ENCODE measurements around the gene ABRAXAS1.
"Not testable (repeated sequence)": the region's sequence is repeated elsewhere in the genome, so short reads cannot be mapped to it uniquely, and the experiment has no call there.

Gene ABRAXAS1

DNA sequence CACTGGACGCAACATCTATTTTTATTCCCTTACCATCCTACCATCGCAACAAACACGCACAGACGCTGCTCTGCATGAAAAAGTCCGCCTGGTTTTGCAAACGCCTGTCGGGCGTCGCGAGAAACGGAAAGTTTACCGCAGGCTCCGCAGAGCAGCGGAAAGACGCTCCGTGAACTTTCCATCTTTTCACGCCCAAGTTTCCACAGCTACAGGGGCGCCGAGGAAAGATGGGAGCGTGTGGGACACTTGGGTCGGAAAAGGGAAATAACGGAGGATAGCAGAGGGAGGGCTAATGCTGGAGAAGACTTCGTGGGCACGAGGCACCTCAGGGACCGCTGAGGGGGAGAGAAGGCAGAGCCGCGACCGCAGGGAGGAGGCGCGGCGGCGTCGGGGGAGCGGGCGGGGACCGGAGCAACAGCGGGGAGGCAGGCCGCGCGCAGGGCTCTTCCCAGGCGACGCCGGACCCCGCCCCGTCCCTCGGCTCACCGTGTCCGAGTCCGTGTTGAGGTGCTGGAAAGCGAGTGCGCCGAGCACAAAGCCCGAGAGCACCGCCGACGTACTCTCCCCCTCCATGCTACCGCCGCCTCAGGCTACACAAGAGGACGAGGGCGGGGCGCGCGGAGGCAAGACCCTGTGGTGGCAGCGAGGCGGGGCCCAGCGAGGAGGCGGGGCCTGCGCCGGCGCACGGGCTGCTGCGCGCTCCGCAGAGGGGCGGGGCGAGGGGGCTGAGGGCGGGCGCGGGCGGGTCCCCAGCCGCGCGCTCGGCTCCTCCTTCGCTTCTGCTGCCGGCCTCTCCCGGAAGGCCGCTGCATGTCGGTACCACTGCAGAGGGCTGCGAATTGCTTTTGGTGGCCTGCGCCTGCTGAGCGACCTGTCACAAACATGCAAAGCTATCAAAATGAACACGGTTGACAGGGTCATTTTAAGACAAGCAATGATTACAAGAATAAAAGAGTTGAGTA is at the start of gene ABRAXAS1:
ABRAXAS1 (minus strand) TSS at position 601 of the 962 bp plus-strand sequence; CDS start at position 573, 28 bp downstream.
- DNase-seq = peak; percentile 90 to 95

DNA sequence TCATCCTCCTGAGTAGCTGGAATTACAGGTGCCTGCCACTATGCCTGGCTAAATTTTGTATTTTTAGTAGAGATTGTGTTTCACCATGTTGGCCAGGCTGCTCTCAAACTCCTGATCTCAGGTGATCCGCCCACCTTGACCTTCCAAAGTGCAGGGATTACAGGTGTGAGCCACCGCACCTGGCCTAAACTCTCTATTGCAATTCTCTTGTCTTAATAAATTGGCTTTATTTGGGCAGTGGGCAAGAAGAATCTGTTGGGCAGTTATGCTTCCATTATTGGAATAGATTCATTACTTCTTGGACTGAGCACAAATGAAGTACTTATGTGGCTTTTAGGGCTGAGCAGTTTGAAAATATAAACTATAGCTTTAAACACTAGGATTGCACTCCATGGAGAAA is 42.8 kb upstream of the ABRAXAS1 start:
- no peak for DNase-seq

DNA sequence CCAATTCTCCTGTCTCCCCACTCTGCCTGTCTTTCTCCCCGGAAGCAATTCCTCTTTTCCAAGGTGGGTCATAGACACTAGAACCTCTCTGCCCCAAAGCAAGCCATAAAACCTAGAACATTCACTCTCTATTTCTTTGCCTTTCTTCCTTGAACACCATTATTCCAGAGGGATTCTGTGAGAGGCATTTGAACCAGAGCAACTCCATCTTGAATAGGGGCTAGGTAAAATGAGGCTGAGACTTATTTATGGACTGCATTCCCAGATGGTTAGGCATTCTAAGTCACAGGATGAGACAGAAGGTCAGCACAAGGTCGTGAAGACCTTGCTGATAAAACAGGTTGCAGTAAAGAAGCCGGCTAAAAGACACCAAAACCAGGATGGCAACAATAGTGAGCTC is 37.3 kb upstream of the ABRAXAS1 start:
- DNase-seq = no peak

DNA sequence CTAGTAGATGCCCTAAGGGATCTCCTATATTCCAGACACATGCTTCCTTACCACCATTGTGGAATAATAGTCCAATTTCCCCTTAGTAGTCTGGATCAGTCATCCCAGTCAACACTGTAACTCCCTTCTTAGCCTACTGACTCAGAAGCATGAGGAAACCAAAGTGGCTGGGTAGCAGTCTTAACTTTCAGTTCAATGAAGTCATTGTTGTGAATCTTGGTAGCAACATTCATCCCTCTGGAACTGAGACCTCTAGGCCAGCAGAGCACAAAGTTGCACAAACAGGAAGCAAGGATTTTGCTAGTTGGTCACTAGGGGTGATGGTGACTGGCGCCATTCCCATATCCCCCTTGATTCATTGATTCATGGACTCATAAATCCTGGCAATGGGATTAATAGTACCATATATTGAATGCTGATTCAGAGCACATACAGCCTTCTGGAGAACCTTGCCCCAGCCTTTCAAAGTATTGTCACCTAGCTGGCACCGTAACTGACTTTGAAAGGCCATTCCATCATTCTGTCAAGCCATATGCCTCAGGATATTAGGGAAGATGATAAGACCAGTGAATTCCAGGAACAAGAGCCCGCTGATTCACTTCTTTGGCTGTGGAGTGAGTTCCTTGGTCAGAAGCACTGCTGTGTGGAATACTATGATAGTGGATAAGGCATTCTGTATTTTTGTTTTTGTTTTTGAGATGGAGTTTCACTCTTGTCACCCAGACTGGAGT is 31.3 kb upstream of the ABRAXAS1 start:
- no peak for DNase-seq

DNA sequence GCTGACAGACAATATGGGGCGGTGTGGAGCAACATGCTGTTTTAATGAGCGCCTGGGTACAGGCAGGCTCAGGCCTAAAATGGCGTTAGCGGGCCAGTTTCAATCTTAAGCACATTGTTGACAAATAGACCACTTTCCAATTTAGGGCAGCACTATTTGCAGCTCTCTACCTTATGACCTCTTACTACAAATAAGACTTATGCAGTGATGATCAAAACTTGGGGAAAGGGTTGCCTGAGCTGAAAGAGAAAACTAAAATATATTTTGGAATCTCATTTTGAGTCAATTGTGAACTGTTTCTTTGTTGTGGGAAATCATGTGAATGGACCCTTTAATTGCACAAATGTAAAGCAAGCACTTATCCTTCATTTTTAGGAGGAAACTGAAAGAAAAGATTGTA is 25.5 kb upstream of the ABRAXAS1 start:
- DNase-seq = no peak

DNA sequence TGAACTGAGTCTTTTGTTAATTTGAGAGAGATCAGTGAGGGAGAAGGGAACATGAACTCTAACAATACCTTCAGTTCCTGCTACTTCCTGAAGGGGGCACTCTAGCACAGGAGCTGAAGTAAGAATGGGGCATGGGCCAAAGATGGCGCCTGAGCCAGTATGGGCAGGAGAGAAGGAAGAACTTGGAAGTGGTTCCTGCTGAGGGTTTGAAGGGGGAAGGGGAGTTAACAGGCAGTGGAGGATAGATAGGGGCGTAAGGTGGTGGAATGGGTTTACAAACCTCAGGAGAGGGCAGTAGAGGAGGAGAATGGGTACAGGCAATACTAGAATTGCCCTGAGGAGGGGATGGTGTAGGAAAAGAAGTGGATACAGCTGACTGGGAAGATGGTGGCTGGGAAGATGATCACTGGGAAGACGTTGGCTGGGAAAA is 24.3 kb upstream of the ABRAXAS1 start:
- peak; percentile 65 to 67 for DNase-seq

DNA sequence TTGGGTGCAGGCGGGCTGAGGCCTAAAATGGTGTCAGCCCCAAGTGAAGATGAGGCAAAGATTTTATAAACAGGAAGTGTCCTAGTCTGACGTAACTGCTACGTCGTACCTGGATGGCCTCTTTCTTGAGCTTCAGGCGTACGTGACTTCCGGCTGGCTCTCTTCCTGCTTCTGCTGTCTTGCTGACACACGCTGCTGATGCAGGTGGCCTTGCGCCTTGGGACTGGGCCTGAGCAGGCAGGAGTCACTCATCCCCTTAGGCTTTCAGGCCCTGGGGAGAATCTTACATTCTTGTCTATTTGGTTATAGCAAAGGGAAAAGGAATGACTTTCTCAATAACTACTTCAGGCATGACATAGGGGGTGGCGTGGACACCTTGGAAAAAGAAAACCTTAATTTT is 20.1 kb upstream of the ABRAXAS1 start:
- no peak for DNase-seq

DNA sequence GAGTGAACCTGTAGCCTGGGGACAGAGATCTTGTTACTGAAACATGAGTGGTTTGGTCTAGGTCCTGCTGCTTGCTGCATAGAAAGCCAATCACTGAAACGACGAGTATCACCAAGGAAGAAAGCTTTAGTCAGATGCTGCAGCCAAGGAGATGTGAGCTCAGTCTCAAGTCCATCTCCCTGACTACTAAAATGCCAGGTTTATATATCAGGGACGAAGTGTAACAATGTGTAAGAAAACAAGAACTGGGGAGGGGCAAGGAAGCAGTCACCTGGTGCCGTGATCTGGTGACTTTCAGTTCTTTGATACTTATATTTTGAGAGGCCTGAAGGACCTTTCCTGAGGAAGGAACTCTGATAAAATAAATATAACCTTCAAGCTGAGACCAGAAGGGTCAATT is 19.6 kb upstream of the ABRAXAS1 start:
- DNase-seq = no peak

DNA sequence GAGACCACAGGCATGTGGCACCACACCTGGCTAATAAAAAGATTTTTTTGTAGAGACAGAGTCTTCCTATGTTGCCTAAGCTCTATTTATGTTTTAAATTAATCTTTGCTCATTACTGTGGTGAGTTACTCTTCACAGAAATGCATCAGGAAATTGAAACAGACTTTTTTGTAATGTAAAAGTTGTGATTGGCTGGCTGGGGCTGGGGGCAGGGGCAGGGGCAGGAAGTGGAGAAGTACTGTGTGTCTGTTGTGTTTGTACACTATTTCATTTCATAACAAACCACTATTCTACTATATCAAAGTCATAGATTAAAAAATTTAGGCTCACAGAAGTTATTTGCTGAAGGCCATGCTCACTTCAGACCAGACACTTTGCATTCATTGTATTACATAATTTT is 19.1 kb upstream of the ABRAXAS1 start:
- DNase-seq = no peak

DNA sequence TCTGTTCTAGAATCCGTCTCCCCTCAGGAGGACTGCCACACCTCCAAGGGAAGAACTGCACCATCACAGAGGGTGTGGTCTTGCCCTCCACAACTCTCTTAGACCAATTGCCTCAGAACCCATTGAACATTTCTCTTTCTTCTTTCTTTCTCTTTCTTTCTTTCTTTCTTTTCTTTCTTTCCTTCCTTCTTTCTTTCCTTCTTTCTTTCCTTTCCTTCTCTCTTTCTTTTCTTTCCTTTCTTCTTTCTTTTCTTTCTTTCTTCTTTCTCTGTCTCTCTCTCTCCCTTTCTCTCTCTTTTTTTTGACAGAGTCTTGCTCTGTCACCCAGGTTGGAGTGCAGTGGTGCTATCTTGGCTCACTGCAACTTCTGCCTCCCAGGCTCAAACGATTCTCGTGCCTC is 16.8 kb upstream of the ABRAXAS1 start:
- DNase-seq = not testable (repeated sequence)

DNA sequence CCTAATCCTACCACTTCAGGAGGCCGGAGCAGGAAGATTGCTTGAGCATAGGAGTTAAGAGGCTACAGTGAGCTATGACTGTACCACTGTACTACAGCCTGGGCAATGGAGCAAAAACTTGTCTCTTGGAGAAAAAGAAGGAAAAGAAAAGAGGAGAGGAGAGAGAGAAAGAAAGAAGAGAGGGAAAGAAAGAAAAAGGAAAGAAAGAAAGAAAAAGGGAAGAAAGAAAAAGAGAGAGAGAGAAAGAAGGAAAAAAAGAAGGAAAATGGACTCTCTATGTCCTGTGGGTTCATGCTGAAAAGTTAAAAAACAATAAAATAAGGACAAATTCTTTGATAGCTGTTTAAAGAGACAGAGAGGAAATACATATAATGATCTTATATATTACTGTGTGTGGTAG is 13.3 kb upstream of the ABRAXAS1 start:
- no peak for DNase-seq

DNA sequence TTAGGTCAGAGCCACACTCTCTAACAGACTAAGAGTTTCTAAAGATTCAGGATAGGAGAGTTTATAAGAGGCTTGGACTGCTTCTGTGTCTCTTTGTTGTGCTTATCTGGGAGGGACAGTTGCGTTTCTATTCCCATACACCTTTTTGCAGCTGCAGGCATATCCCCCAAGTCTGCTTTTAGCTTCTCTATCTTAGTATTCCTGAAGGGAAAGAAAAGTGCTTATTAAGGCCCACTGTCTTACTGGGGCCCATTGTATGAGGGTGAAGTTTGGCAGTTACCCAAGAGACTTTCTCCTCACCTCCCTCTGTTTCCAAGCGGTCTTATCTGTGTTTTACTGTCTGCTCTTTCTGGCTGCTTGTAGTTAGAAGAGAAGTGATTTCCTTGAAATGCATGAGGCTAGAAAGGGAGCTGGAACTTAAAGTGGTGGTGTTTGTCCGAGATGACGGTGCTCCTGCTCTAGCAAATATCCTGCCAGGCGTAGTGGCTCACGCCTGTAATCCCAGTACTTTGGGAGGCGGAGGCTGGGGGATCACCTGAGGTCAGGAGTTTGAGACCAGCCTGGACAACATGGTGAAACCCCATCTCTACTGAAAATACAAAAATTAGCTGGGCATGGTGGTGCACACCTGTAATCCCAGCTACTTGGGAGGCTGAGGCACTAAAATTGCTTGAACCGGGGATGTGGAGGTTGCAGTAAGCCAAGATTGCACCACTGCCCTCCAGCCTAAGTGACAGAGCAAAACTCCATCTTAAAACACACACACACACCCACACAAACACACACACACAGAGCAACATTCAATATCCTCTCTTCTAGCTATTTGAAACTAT is 11.4 kb upstream of the ABRAXAS1 start:
- DNase-seq = not testable (repeated sequence)

DNA sequence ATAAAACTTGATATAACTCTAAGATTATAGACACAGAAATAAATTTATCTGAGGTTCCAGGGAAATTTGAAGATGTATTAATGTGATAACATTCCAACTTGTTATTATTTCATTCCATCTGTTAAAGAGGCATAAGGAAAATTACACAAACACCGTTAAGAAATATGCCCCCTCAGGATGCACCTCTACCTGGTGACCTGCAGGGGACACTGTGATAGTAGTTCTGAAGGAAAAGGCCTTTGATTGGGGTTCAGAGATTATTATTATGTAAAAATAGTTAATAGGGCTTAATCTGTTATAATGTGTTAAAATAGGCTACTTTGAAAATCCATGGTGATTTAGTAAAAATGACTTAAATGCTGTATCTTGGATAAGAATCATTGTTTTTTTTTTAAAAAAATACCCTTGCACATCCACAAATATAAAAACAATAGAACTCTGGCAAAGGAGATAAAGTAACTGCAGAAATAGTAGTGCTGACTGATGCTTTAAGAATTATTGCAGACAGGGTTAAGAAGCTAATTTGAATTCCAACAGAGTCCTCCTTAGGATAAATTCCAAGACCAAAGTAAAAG is 6.1 kb upstream of the ABRAXAS1 start:
- no peak for DNase-seq

DNA sequence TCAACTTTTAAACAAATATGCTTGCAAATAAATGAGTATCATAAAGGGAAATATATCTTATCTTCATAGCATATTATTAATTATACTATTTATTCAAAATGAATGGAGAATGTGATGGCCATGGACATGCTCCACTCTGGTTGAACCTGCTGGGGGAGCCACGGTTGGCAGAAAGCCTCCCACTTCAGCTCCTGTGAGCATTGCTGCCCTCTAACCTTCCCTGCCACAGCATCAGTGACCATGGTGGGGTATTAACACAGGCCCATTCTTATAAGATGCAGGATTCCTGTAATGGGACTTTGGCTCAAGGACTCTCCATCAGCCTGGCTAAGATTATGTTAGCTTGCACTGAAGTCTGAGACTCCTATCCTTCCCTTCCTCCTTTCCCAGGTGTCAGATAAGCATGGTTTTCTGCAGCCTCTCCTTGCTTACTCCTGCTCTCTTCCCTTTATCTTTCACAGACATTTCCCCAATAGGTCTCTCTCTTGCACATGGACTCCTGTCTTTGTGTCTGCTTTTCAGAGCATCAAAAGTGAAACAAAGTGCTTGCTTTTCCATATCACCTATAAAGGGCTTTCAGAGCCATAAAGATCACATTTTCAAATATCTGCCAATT is 4.9 kb upstream of the ABRAXAS1 start:
- DNase-seq = no peak

DNA sequence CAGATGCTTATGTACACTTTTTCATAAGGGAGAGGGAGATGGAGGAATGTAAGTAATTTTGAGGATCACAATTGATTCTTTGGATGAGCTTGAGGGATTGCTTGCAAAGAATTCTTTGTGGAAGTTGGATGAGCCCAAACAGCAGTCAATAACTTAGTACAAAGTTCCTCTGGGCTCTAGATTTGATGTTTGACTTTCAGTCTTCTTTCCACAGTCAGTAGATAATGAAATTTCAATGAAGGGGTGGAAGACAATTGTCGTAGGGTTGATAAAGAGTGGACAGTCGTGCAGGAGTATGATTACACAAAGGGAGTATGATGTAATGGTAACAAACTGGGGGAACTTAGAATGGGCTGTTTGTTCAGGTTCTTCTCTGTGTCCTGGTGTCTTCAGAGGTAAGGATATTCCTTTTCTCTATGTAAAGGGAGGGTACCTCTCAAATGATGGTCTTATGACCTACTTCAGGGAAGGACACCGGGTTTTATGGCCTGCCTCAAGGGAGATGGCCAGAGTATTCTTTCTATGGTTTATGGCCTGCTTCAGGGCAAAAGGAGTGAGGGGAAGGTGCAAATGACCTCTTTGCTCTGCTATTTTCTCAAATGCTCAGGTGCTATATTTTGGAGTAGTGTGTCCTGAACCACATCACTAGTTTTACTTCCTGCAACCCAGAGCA is 1.7 kb upstream of the ABRAXAS1 start:
- no peak for DNase-seq

DNA sequence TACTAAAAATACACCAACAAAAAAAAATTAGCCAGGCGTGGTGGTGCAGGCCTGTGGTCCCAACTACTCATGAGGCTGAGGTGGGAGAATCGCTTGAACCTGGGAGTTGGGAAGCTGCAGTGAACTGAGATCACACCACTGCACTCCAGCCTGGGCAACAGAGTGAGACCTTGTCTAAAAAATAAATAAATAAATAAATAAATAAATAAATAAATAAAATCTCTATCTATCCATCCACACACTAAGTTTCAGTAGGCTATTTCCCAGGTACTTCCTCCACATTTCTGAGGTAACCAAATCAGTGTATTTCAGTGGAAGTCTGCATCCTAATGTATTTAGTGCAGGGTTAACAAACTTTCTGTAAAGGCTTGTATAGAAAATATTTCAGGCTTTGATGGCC is 10.9 kb downstream of the ABRAXAS1 start:
- no peak for DNase-seq

DNA sequence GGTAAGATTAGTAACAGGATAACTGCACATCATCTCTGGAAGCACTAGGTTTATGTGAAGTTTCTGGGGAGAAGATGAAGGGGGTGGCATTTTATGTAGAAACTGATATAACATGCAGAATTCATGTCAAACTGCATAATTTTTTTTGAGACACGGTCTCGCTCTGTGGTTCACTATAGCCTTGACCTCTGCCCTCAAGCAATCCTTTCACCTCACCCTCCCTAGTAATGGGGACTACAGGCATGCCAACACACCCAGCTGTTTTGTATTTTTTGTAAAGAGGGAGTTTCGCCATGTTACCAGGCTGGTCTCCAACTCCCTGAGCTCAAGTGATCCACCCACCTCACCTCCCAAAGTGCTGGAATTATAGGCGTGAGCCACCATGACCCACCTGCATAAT is 11.5 kb downstream of the ABRAXAS1 start:
- no peak for DNase-seq

DNA sequence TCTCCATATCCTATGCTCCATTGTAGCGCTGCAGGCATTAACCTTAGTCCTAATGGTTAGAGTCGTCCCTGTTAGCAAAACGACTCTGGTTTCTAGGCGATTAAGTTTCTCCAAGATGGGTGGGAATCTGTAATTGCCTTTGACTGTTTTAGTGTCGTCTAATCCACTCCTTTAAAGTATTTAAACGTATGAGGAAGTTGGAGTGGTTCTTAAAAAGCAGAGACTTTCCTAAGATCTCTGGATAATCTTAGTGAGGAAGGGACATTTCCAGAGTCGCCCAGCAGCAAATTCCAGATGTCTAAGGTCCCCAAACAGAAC is 28.8 kb downstream of the ABRAXAS1 start:
- DNase-seq = no peak

DNA sequence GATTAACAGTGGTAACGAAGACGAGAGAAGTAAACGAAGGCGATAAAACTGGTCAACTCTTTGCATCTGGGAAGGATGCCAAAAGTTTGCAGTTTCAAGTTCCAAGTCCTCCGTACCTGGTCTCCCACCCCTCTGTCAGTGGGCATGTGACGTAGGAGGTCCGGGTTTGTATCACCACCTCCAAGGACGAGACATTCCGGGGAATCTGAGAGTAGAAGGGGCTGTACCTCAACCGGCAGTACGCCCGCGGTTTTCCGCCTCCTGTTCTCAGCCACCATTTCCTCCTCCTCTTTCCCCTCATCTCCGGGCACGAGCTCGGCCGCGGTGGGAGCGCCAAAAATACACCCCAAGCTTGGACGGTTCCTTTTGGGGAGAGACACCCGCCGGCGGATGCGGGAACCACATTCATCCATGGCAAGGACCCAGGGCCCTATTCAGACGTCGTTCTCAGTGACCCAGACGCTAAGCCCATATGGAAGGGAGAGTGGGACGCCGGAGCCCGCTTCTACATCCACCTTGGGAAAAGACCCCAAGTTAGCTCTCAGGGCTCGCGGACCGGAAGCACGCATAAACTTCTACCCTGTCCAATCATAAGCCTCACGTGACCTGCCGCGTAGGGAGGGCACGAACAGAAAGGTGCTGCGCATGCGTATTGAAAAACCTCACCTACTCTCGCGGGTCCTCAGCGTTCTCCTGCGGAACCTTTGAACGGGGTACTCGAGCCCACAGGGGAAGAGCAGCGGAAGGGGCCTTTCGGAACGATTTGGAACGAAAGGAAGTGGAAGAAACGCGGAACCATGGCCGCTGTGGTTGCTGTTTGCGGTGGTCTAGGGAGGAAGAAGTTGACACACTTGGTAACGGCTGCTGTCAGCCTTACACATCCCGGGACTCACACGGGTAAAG is 29.4 kb downstream of the ABRAXAS1 start, which contains the start of the genes HELQ and MRPS18C:
HELQ (minus strand) TSS at position 543 of the 903 bp plus-strand sequence; CDS start at position 413, 130 bp downstream.
MRPS18C (plus strand) TSS at position 778 of the 903 bp plus-strand sequence; CDS start at position 798, 20 bp downstream.
- peak; percentile 86 to 91 for DNase-seq

DNA sequence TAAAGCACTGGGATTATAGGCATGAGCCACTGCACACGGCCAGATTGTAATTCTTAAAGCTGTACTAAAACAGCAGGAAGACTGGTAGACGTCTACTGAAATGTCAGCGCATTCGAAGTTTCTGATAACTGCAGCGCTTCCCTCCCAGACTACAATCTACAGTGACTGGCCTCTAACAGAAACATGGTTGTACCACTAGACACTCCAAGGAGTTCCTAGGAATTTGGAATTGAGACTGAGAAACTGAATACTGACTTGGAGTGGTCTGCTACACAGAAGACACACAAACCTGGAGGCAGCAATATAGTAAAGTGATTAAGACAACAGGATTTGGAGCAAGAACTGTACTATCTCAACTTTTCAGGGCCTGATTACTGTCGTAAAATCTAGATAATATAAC is 30.2 kb downstream of the ABRAXAS1 start:
- DNase-seq = no peak
